ENCODE results near the gene SORBS1. TPM values are rescaled to one million over a fixed set of nuclear protein-coding genes. Genes with fewer than 3 reads are reported as not detected.
A peak's percentile ranks its signal among the peaks of the same experiment; 100 is the strongest.

Gene SORBS1
- total and polyA plus RNA-seq, 2 of the 13 experiments (the other 11 are each of a cell fraction or from before 2014, with no cell fraction given), result 16.8 to 39.8 TPM

DNA sequence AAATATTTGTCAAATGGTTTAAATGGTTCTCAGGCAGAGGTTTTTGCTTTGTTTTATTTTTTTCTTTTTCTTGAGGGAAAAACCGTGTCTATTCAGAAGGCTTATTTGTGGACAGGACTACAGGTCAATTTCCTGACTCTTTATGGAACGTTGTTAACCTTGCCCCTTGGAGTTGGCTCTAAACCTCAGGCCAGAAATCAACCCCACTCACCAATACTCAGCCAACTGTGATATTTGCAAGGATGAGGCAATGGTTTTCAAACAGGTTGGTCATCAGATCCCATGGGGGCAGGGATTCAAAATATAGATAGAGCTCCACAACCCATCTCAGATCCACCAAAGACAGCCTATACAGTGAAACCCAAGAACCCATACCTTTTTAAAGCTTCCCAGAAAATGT is 280.5 kb downstream of the SORBS1 start (continued):
- TF ChIP-seq EP300 (IDR thresholded peaks at IDR 0.05; ENCODE audit: low read depth in 2 of 2, low read length in 2 of 2), result peak in 1 of 2 experiments; percentile 61; a peak in 1 of 4 replicates
- no peak for TF ChIP-seq EP300 (CRISPR knock-in tag; IDR thresholded peaks at IDR 0.05; ENCODE audit: borderline replicate concordance)
- no peak for TF ChIP-seq ZNF652 (CRISPR knock-in tag; IDR thresholded peaks at IDR 0.05; ENCODE audit: borderline replicate concordance, low read depth)
- TF ChIP-seq PHF21A (CRISPR knock-in tag; IDR thresholded peaks at IDR 0.05), result peak; percentile 43; the same call in 1 of the 2 replicates
- TF ChIP-seq CEBPB (IDR thresholded peaks at IDR 0.05; ENCODE audit: borderline replicate concordance, low read depth, low read length), result peak; percentile 74; the same call in 1 of the 2 replicates
- TF ChIP-seq CHCHD3 (CRISPR knock-in tag; IDR thresholded peaks at IDR 0.05), result no peak
- 0 out of 2 replicates have a peak, but pooled peaks have one; percentile 21 for TF ChIP-seq RARA (CRISPR knock-in tag; IDR thresholded peaks at IDR 0.05)
- TF ChIP-seq POLR2G (IDR thresholded peaks at IDR 0.05; ENCODE audit: low read depth, low read length), result no peak
- TF ChIP-seq MIXL1 (CRISPR knock-in tag; IDR thresholded peaks at IDR 0.05), result peak; percentile 62
- peak; percentile 30; the same call in 1 of the 2 replicates for TF ChIP-seq ATF7 (IDR thresholded peaks at IDR 0.05)
- TF ChIP-seq ATF7 (CRISPR knock-in tag; IDR thresholded peaks at IDR 0.05), result no peak
- TF ChIP-seq FOXP1 (IDR thresholded peaks at IDR 0.05), result no peak
- 0 out of 2 replicates have a peak, but pooled peaks have one; percentile 7 for TF ChIP-seq FOXP1 (CRISPR knock-in tag; IDR thresholded peaks at IDR 0.05)
- TF ChIP-seq NFATC3 (CRISPR knock-in tag; IDR thresholded peaks at IDR 0.05), result no peak
- TF ChIP-seq ZSCAN20 (CRISPR knock-in tag; IDR thresholded peaks at IDR 0.05; ENCODE audit: borderline replicate concordance), result no peak
- TF ChIP-seq, protein P1, sequence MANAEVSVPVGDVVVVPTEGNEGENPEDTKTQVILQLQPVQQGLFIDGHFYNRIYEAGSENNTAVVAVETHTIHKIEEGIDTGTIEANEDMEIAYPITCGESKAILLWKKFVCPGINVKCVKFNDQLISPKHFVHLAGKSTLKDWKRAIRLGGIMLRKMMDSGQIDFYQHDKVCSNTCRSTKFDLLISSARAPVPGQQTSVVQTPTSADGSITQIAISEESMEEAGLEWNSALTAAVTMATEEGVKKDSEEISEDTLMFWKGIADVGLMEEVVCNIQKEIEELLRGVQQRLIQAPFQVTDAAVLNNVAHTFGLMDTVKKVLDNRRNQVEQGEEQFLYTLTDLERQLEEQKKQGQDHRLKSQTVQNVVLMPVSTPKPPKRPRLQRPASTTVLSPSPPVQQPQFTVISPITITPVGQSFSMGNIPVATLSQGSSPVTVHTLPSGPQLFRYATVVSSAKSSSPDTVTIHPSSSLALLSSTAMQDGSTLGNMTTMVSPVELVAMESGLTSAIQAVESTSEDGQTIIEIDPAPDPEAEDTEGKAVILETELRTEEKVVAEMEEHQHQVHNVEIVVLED (CRISPR knock-in tag; IDR thresholded peaks at IDR 0.05; ENCODE audit: borderline replicate concordance), result no peak
- no peak for TF ChIP-seq ZNF20 (CRISPR knock-in tag; IDR thresholded peaks at IDR 0.05)
- TF ChIP-seq ZFP82 (CRISPR knock-in tag; IDR thresholded peaks at IDR 0.05; ENCODE audit: borderline replicate concordance), result no peak
- no peak for TF ChIP-seq SMAD3 (CRISPR knock-in tag; IDR thresholded peaks at IDR 0.05)
- no peak for TF ChIP-seq MAF1 (CRISPR knock-in tag; IDR thresholded peaks at IDR 0.05; ENCODE audit: borderline replicate concordance)
- no peak for TF ChIP-seq ZNF207 (IDR thresholded peaks at IDR 0.05; ENCODE audit: borderline replicate concordance)
- TF ChIP-seq, protein P2, sequence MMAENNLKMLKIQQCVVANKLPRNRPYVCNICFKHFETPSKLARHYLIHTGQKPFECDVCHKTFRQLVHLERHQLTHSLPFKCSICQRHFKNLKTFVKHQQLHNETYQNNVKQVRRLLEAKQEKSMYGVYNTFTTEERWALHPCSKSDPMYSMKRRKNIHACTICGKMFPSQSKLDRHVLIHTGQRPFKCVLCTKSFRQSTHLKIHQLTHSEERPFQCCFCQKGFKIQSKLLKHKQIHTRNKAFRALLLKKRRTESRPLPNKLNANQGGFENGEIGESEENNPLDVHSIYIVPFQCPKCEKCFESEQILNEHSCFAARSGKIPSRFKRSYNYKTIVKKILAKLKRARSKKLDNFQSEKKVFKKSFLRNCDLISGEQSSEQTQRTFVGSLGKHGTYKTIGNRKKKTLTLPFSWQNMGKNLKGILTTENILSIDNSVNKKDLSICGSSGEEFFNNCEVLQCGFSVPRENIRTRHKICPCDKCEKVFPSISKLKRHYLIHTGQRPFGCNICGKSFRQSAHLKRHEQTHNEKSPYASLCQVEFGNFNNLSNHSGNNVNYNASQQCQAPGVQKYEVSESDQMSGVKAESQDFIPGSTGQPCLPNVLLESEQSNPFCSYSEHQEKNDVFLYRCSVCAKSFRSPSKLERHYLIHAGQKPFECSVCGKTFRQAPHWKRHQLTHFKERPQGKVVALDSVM (CRISPR knock-in tag; IDR thresholded peaks at IDR 0.05), result no peak
- TF ChIP-seq, protein P3, sequence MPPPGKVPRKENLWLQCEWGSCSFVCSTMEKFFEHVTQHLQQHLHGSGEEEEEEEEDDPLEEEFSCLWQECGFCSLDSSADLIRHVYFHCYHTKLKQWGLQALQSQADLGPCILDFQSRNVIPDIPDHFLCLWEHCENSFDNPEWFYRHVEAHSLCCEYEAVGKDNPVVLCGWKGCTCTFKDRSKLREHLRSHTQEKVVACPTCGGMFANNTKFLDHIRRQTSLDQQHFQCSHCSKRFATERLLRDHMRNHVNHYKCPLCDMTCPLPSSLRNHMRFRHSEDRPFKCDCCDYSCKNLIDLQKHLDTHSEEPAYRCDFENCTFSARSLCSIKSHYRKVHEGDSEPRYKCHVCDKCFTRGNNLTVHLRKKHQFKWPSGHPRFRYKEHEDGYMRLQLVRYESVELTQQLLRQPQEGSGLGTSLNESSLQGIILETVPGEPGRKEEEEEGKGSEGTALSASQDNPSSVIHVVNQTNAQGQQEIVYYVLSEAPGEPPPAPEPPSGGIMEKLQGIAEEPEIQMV (CRISPR knock-in tag; IDR thresholded peaks at IDR 0.05; ENCODE audit: low read depth), result peak; percentile 77
- no peak for TF ChIP-seq IRX3 (CRISPR knock-in tag; IDR thresholded peaks at IDR 0.05; ENCODE audit: borderline replicate concordance, low read depth)
- TF ChIP-seq ZNF329 (CRISPR knock-in tag; IDR thresholded peaks at IDR 0.05; ENCODE audit: low read depth), result no peak
- peak; percentile 66; the same call in 1 of the 2 replicates for TF ChIP-seq HNF4G (IDR thresholded peaks at IDR 0.05; ENCODE audit: borderline replicate concordance, low read depth, low read length)
- no peak for TF ChIP-seq HNF4G (CRISPR knock-in tag; IDR thresholded peaks at IDR 0.05; ENCODE audit: borderline replicate concordance, low read depth)
- TF ChIP-seq SIX1 (CRISPR knock-in tag; IDR thresholded peaks at IDR 0.05; ENCODE audit: borderline replicate concordance), result peak; percentile 23; the same call in 1 of the 2 replicates
